Measurements from ENCODE around the gene AMBRA1. TPM values are rescaled to one million over a fixed set of nuclear protein-coding genes. Genes with fewer than 3 reads are reported as not detected.

Gene AMBRA1
- total and polyA plus RNA-seq, 2 of the 8 experiments (the other 6 are each of a cell fraction or from before 2014, with no cell fraction given) = 14.2 to 37.4 TPM

GRCh38 chr11:46438211-46438610, 155.6 kb downstream of the AMBRA1 start (continued):
- no peak for TF ChIP-seq CHD7 (IDR thresholded peaks at IDR 0.05; ENCODE audit: insufficient replicate concordance, low read length)

Data from H1 (cell line).